ENCODE measurements around the gene DAB2IP. TPM values are rescaled to one million over a fixed set of nuclear protein-coding genes. Genes with fewer than 3 reads are reported as not detected.

DAB2IP gene
- total RNA-seq, 1 donor from 2014 or later, result 41.7 TPM

DNA sequence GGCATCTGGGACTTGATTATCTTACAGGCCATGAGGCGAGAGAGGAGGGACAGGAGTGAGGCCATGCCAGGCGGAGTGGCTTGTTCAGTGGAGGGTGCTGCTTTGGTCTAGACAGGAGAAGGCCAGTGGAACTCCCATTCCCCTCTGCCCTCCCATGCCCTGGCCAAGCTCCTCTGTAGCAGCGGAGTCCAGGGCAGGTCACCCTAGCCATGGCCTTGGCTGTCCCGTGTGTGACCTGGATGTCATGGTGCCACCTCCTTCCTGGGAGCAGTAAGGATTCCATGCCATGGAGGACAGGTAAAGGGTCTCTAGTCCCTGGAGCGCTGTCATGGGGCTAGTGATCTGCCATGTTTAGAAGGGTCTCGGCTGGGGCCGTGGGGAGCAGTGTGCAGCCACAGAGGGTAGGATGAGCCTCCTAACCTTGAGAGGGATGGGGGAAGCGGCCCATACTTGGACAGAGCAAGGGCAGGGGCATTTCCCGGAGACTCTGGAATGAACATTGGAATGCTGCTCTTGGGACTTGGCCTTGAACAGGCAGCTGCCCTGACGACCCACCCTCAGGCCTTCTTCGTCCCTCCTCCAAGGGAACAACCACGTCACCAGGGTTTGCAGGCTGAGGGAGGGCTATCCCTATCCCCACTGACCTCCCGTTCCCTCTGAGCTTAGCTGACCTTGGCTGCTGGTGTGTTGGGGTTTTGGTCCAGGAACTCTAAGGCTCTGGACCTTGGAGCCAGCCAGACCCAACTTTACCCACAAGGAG, 100.4 kb downstream of the DAB2IP start:
- Histone ChIP-seq H3K27ac (ENCODE audit: low read depth, low read length) (no peak overlapping the region), H3K9me3 (ENCODE audit: insufficient read depth, low read depth, low read length) (no peaks in the 10 kb centered on the region), H3K4me2 (ENCODE audit: low read length) (no peak overlapping the region), H4K20me1 (ENCODE audit: insufficient read depth, low read length) (peaks cover 94% of the 10 kb centered on the region), H3K4me3 (ENCODE audit: insufficient read depth, low read depth, low read length) (no peak overlapping the region), H3K79me2 (ENCODE audit: insufficient read depth, low read length) (peaks cover 78% of the 10 kb centered on the region), H3K36me3 (ENCODE audit: insufficient read depth, low read length) (no peaks in the 10 kb centered on the region), H3K4me1 (ENCODE audit: insufficient read depth, low read length) (peaks cover 20% of the 10 kb centered on the region), H2AFZ (ENCODE audit: low read depth, low read length) (no peak overlapping the region), H3K27me3 (ENCODE audit: insufficient read depth, low read length) (no peaks in the 10 kb centered on the region), H3K9ac (ENCODE audit: low read length) (no peak overlapping the region)
- H3K27me3 Mint-ChIP-seq (ENCODE audit: low read depth, unreplicated experiment), result no peaks in the 10 kb centered on the region
- H3K36me3 Mint-ChIP-seq (ENCODE audit: low read depth, unreplicated experiment), result peaks cover 3% of the 10 kb centered on the region
- no peak for TF ChIP-seq EZH2 (IDR thresholded peaks at IDR 0.05; ENCODE audit: insufficient read depth, low read length)
- TF ChIP-seq, protein P1, sequence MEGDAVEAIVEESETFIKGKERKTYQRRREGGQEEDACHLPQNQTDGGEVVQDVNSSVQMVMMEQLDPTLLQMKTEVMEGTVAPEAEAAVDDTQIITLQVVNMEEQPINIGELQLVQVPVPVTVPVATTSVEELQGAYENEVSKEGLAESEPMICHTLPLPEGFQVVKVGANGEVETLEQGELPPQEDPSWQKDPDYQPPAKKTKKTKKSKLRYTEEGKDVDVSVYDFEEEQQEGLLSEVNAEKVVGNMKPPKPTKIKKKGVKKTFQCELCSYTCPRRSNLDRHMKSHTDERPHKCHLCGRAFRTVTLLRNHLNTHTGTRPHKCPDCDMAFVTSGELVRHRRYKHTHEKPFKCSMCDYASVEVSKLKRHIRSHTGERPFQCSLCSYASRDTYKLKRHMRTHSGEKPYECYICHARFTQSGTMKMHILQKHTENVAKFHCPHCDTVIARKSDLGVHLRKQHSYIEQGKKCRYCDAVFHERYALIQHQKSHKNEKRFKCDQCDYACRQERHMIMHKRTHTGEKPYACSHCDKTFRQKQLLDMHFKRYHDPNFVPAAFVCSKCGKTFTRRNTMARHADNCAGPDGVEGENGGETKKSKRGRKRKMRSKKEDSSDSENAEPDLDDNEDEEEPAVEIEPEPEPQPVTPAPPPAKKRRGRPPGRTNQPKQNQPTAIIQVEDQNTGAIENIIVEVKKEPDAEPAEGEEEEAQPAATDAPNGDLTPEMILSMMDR (IDR thresholded peaks at IDR 0.05; ENCODE audit: insufficient read depth, low read depth, low read length), result no peak
- DNase-seq (ENCODE audit: low read depth) (no peak), FAIRE-seq (no peak)
- no peaks in the 10 kb centered on the region for H3K9me3 Mint-ChIP-seq (ENCODE audit: unreplicated experiment)
- no peak overlapping the region for H3K4me3 Mint-ChIP-seq (ENCODE audit: unreplicated experiment)
- H3K4me1 Mint-ChIP-seq (ENCODE audit: low read depth, unreplicated experiment), result peaks cover 25% of the 10 kb centered on the region
- no peak overlapping the region for H3K27ac Mint-ChIP-seq (ENCODE audit: unreplicated experiment)

DNA sequence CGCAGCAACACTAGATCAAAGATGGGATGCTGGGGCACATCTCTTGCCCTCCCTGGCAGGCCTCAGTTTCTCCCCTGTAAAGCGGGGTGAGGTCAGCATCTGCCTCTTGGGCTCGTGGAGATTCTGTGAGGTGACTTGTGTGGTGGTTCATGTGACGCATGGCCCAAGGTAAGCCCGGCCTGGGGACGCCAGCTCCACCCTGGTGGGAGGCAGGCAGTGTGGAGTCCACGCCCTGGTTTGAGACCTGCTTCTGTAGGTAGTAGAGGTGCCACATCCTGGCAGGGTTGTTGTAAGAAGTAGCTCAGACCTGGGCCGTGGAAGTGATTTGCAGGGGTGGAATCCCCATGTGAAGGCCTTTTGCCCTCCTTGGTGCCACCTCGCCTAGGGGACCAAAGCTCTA, 101.5 kb downstream of the DAB2IP start:
- DNase-seq (ENCODE audit: low read depth), result no peak
- no peak overlapping the region for H2AFZ ChIP-seq (ENCODE audit: low read depth, low read length)
- Mint-ChIP-seq H3K36me3 (ENCODE audit: low read depth, unreplicated experiment) (peaks cover 3% of the 10 kb centered on the region), H3K4me1 (ENCODE audit: low read depth, unreplicated experiment) (peaks cover 21% of the 10 kb centered on the region), H3K4me3 (ENCODE audit: unreplicated experiment) (no peak overlapping the region), H3K27ac (ENCODE audit: unreplicated experiment) (no peak overlapping the region), H3K9me3 (ENCODE audit: unreplicated experiment) (no peaks in the 10 kb centered on the region), H3K27me3 (ENCODE audit: low read depth, unreplicated experiment) (no peaks in the 10 kb centered on the region)
- no peak overlapping the region for H3K9ac ChIP-seq (ENCODE audit: low read length)
- no peak overlapping the region for H3K27ac ChIP-seq (ENCODE audit: low read depth, low read length)
- no peak overlapping the region for H3K4me2 ChIP-seq (ENCODE audit: low read length)
- H3K9me3 ChIP-seq (ENCODE audit: insufficient read depth, low read depth, low read length), result no peaks in the 10 kb centered on the region
- no peaks in the 10 kb centered on the region for H3K27me3 ChIP-seq (ENCODE audit: insufficient read depth, low read length)
- FAIRE-seq, result no peak
- peaks cover 16% of the 10 kb centered on the region for H3K4me1 ChIP-seq (ENCODE audit: insufficient read depth, low read length)
- H3K79me2 ChIP-seq (ENCODE audit: insufficient read depth, low read length), result peaks cover 78% of the 10 kb centered on the region
- H3K36me3 ChIP-seq (ENCODE audit: insufficient read depth, low read length), result no peaks in the 10 kb centered on the region
- no peak for TF ChIP-seq EZH2 (IDR thresholded peaks at IDR 0.05; ENCODE audit: insufficient read depth, low read length)
- TF ChIP-seq, protein P1 (IDR thresholded peaks at IDR 0.05; ENCODE audit: insufficient read depth, low read depth, low read length), result no peak
- H3K4me3 ChIP-seq (ENCODE audit: insufficient read depth, low read depth, low read length), result no peak overlapping the region
- H4K20me1 ChIP-seq (ENCODE audit: insufficient read depth, low read length), result peaks cover 98% of the 10 kb centered on the region
